NCI-H1092 treated with DMSO at 0.1 percent for 48 hours (cell line): ENCODE results near the gene CHST1.

Experiments used
- DNase-seq: peaks from one replicate; lab custom pipeline; 2025; lab: John Stamatoyannopoulos, UW

Gene CHST1

GRCh38 chr11:45665206-45665932 lies at the start of gene CHST1:
Gene CHST1 (minus strand): TSS chr11:45665622. CDS start chr11:45650923, 14,699 bp downstream.
- DNase-seq: peak; percentile 56

GRCh38 chr11:45713573-45713972 lies 48.2 kb upstream of the CHST1 start:
- DNase-seq: no peak

GRCh38 chr11:45710561-45710960 lies 45.1 kb upstream of the CHST1 start:
- no peak for DNase-seq

GRCh38 chr11:45708887-45709663 lies 43.7 kb upstream of the CHST1 start:
- DNase-seq: no peak

GRCh38 chr11:45704635-45705034 lies 39.2 kb upstream of the CHST1 start:
- no peak for DNase-seq

GRCh38 chr11:45704133-45704532 lies 38.7 kb upstream of the CHST1 start:
- no peak for DNase-seq

GRCh38 chr11:45702511-45702910 lies 37.1 kb upstream of the CHST1 start:
- peak; percentile 11 for DNase-seq

GRCh38 chr11:45698777-45699497 lies 33.5 kb upstream of the CHST1 start:
- no peak for DNase-seq

GRCh38 chr11:45692808-45693453 lies 27.5 kb upstream of the CHST1 start:
- DNase-seq: no peak

- no peak for DNase-seq
Observed at GRCh38 chr11:45688472-45689033, 23.1 kb upstream of the CHST1 start.

GRCh38 chr11:45687836-45688235 lies 22.4 kb upstream of the CHST1 start:
- DNase-seq: no peak

GRCh38 chr11:45685964-45686537 lies 20.6 kb upstream of the CHST1 start:
- no peak for DNase-seq

- DNase-seq: no peak
Observed at GRCh38 chr11:45684440-45684839, 19.0 kb upstream of the CHST1 start.

- no peak for DNase-seq
Observed at GRCh38 chr11:45683271-45684058, 18.0 kb upstream of the CHST1 start.

GRCh38 chr11:45679806-45680205 lies 14.4 kb upstream of the CHST1 start:
- DNase-seq: no peak

- DNase-seq: no peak
Observed at GRCh38 chr11:45678976-45679375, 13.6 kb upstream of the CHST1 start.

- DNase-seq: no peak
Observed at GRCh38 chr11:45677770-45678512, 12.5 kb upstream of the CHST1 start.

- no peak for DNase-seq
Observed at GRCh38 chr11:45676522-45677095, 11.2 kb upstream of the CHST1 start.

- no peak for DNase-seq
Observed at GRCh38 chr11:45675646-45676045, 10.2 kb upstream of the CHST1 start.
